ENCODE results near the gene PITPNM3.

The PITPNM3 gene

DNA sequence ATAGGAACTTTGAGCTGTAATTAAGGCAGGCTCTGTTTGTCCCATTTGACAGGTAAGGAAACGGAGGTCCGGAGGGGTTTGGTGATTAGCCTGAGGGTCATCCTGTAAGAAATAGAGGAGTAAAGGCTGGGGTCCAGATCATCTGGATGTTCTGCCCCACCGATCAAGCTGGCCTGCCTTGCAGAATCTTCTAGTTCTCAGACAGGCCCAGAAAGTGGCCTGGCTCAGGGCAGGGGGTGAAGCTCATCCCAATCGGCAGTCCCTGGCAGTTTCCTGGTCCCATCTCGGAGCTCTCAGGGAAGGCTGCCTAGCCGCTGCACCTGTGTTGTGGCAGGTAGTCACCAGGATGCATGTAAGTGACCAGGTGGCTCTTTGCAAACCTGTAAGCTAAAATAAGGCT, 107.9 kb downstream of the PITPNM3 start:
- Histone ChIP-seq H3K4me3 (ENCODE audit: low read depth in 1 of 2, low read length in 1 of 2) (no peak overlapping the region), H3K9me3 (no peaks in the 10 kb centered on the region), H3K27me3 (peaks cover 51% of the 10 kb centered on the region), H3K36me3 (peaks cover 6% of the 10 kb centered on the region), H3K4me1 (ENCODE audit: control insufficient read depth in 1 of 2, insufficient read depth in 1 of 2, low read depth in 1 of 2, low read length in 1 of 2) (peaks cover 11 to 15% of the 10 kb centered on the region in 2 experiments), H3K27ac (no peak overlapping the region)
- TF ChIP-seq, protein P1, sequence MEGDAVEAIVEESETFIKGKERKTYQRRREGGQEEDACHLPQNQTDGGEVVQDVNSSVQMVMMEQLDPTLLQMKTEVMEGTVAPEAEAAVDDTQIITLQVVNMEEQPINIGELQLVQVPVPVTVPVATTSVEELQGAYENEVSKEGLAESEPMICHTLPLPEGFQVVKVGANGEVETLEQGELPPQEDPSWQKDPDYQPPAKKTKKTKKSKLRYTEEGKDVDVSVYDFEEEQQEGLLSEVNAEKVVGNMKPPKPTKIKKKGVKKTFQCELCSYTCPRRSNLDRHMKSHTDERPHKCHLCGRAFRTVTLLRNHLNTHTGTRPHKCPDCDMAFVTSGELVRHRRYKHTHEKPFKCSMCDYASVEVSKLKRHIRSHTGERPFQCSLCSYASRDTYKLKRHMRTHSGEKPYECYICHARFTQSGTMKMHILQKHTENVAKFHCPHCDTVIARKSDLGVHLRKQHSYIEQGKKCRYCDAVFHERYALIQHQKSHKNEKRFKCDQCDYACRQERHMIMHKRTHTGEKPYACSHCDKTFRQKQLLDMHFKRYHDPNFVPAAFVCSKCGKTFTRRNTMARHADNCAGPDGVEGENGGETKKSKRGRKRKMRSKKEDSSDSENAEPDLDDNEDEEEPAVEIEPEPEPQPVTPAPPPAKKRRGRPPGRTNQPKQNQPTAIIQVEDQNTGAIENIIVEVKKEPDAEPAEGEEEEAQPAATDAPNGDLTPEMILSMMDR (IDR thresholded peaks at IDR 0.05): no peak

DNA sequence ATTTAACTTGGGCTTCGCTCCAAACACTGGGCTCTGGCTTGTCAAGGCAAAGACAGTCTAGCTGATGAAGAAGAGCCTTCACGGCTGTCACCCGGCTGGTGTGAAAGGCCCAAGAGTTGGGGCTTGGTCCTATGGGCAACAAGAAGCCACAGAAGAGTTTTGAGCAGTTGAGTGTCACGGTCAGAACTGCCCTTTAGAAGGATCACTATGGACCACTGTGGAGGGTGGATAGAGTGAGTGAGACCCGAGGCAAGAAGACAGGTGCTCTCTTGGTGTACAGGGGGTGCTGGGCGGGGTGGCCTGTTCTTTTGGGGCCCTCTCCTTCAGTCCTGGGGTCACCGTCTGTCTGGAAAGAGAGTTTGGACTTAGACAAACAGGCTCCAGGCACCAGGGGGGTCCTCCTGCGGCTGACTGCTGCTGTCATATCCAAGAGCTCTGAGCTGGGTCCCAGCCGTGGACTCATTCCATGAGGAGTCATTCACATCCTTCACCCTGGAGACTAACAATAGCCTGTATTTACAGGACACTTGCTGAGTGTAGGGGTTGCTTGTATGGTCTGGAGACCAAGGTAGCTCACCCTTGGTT, 109.7 kb downstream of the PITPNM3 start:
- Histone ChIP-seq H3K4me1 (ENCODE audit: control insufficient read depth in 1 of 2, insufficient read depth in 1 of 2, low read depth in 1 of 2, low read length in 1 of 2) (peaks cover 16 to 19% of the 10 kb centered on the region in 2 experiments), H3K27ac (no peak overlapping the region), H3K9me3 (no peaks in the 10 kb centered on the region), H3K36me3 (peaks cover 6% of the 10 kb centered on the region), H3K4me3 (ENCODE audit: low read depth in 1 of 2, low read length in 1 of 2) (no peak overlapping the region), H3K27me3 (peaks cover 50% of the 10 kb centered on the region)
- TF ChIP-seq, protein P1 (IDR thresholded peaks at IDR 0.05): no peak

DNA sequence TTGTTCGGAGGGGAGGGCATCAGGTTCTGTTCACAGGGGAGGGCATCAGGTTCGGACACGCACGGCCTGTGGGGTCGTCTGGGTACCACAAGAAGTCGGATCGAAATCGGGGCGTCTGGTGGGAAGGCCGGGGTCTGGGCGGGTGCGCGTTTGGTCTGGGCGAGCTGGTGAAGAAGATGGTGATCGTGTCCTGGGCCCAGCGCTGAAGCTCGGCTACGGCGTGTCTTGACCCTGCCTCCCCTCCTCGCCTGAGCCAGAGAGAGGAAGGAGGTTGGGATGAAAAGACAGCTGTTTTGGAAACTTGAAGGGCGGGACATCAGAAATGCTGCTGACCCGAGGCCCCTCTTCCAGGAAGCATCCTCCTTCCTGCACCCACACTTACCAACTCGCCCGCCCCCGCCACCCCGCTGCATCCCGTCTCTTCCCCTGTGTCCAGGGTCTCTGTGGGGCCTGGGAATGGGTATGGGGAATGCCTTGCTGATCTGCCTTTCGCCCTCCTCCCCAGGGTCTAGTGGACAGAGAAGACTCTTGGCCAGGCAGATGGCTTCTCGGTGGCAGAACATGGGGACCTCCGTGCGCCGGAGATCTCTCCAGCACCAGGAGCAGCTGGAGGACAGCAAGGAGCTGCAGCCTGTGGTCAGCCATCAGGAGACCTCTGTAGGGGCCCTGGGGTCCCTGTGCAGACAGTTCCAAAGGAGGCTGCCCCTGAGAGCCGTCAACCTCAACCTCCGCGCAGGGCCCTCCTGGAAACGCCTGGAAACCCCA, 111.6 kb downstream of the PITPNM3 start:
- Histone ChIP-seq H3K36me3 (peaks cover 6% of the 10 kb centered on the region), H3K27ac (no peak overlapping the region), H3K4me1 (ENCODE audit: control insufficient read depth in 1 of 2, insufficient read depth in 1 of 2, low read depth in 1 of 2, low read length in 1 of 2) (peaks cover 16 to 19% of the 10 kb centered on the region in 2 experiments), H3K27me3 (peaks cover 54% of the 10 kb centered on the region), H3K4me3 (ENCODE audit: low read depth in 1 of 2, low read length in 1 of 2) (peak overlapping the region; percentile 72 to 76), H3K9me3 (no peaks in the 10 kb centered on the region)
- TF ChIP-seq, protein P1 (IDR thresholded peaks at IDR 0.05): no peak

DNA sequence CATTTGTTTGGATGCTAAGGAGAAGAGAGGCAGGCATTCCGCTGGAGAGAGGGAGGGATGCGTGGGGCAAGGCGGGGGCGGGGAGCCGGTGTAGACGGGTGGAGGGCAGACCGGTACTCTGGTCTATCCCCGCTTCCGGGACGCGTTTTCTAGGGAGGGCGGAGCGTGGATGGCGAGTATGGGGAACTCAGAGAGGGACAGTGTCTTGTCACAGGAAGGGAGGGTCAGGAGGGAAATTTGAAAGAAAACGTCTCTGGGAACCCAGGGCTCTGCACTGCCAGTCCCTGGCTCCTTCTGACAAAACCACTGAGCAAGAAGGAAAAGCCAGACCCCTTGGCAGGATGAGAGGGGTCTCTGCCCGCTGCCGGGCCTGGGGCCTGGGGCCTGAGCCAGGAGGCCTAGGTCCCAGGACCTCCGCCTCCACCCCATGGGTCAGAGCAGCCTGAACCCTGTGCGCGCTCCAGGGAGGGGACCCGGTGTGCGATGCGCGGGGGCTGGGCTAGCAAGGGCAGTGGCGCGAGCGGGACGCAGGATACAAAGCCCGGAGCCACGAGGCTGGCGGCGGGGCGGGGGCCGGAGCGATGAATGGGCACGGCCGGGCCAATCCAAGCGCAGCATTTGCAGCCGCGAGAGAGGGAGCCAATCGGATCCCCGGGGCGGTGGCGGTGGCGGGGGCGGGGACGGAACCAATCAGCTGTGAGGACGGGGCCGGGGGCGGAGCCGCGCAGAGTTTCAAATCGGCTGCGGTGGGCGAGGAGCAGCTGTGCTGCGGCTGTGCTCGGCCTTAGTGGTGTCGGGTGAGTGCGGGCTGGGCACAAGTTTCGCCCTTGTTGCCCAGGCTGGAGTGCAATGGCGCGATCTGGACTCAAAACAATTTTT, 112.4 kb downstream of the PITPNM3 start, which contains the start of gene PIMREG:
Gene PIMREG (plus strand): TSS at position 764 of the 879 bp plus-strand sequence. CDS start 656 bp downstream, outside the sequence.
- TF ChIP-seq, protein P1 (IDR thresholded peaks at IDR 0.05): no peak
- Histone ChIP-seq H3K36me3 (peaks cover 6% of the 10 kb centered on the region), H3K4me1 (ENCODE audit: control insufficient read depth in 1 of 2, insufficient read depth in 1 of 2, low read depth in 1 of 2, low read length in 1 of 2) (peaks cover 16 to 19% of the 10 kb centered on the region in 2 experiments), H3K27me3 (peaks cover 61% of the 10 kb centered on the region), H3K9me3 (no peaks in the 10 kb centered on the region), H3K27ac (peak within 1 kb of the TSS; percentile 30), H3K4me3 (ENCODE audit: low read depth in 1 of 2, low read length in 1 of 2) (peak within 1 kb of the TSS; percentile 72 to 76)

DNA sequence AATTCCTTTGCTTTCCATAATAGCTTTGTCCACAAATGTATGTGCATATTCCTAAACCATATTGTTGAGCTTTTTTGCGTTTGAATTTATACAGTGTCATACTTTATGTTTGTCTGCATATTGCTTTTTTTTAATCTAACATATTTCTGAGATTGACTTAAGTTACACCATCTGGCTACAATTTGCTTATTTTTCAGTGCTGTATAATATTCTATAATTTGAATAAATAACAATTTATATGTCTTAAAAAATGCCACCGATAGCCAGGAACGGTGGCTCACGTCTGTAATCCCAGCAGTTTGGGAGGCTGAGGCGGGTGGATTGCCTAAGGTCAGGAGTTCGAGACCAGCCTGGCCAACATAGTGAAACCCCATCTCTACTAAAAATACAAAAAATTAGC, 113.6 kb downstream of the PITPNM3 start:
- peaks cover 16 to 19% of the 10 kb centered on the region in 2 experiments for H3K4me1 ChIP-seq (ENCODE audit: control insufficient read depth in 1 of 2, insufficient read depth in 1 of 2, low read depth in 1 of 2, low read length in 1 of 2)
- no peaks in the 10 kb centered on the region for H3K9me3 ChIP-seq
- peaks cover 69% of the 10 kb centered on the region for H3K27me3 ChIP-seq
- no peak overlapping the region for H3K27ac ChIP-seq
- peaks cover 6% of the 10 kb centered on the region for H3K36me3 ChIP-seq
- TF ChIP-seq, protein P1 (IDR thresholded peaks at IDR 0.05): no peak
- no peak overlapping the region for H3K4me3 ChIP-seq (ENCODE audit: low read depth in 1 of 2, low read length in 1 of 2)
